NCI-H1694 treated with DMSO at 0.1 percent for 48 hours (cell line): Measurements from ENCODE around the gene UBAC2.

Experiments
- DNase-seq: peaks from one replicate; lab custom pipeline; 2025; lab: John Stamatoyannopoulos, UW

The UBAC2 gene

DNA sequence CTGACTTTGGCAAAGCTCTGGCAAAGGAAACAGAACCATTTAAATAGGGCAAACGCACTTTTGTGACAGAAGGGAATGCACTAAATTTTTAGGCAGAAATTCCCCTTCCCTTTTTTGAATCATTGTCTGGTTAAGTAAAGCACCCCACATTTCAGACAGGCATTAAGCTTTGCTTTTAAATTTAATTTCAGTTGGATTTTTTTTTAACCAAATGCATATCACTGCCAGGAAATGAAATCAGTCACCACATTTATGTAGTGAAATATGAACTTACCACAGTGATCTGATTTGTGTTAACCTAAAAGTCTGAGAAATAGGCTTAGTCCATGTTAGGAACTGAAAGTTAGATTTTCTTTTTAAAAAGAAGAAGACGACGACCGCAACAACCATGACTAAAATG, 95.7 kb downstream of the UBAC2 start:
- DNase-seq: no peak

DNA sequence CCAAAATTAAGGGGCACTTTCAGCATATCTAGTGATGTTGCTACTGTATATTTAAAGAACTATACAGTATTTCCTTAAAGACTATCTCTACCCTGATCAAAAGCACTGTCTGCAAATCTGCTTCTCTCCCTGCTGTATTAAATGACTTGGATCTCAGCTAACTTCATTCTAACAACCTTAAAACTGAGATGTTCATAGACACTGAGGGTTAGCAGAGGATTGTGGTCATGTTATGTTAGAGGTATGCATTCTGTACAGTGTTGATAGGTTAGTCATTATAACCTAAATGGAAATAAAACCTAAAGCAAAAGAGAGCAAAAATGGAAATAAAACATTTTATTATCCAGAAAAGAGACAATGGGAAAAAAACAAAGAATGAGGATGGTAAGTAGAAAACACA, 96.7 kb downstream of the UBAC2 start:
- DNase-seq: no peak

DNA sequence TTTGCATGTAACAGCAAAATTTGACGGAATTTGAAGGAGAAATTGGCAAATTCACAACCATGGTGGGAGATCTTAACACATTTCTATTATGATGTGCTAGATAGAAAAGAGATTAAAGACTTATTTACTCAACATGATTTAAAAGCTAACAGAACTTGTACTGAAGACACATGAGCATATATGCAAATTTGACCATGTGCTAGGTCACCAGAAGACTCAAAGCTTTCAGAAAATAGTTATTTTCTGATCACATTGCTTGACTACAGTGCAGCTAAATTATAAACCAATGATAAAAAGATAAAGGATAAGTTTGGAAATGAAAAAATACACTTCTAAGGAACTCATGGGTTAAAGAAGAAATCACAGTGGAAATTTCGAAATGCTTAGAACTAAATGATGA, 97.4 kb downstream of the UBAC2 start:
- DNase-seq: no peak

DNA sequence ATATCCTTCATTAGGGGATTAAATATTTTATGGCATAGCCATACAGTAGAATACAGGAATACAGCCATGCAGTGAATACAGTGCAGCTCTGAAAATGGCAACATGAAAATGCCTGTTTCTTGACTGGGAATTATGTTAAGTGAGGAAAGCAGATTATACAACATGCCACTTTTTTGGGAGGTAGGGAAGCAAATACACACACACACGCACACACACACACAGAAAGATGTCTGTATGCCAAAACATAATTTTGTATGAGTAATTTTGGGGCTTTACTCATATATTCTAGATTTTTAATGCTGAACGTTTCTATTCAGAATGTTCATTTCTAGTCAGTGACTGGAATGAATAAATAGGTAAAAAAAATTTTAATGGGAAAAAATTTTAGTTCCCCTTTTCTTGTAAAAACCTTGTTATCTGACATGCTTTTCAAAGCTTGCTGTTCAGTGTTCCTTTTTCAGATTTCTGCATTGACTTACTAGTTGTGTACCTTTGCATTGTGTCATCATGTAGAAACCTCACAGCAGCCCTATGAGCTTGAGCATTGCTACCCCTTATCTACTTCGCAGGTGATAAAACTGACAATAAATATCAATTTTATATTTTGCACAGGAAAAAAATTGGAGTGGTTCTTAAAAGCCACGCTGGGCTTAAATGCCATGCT, 98.7 kb downstream of the UBAC2 start:
- no peak for DNase-seq

DNA sequence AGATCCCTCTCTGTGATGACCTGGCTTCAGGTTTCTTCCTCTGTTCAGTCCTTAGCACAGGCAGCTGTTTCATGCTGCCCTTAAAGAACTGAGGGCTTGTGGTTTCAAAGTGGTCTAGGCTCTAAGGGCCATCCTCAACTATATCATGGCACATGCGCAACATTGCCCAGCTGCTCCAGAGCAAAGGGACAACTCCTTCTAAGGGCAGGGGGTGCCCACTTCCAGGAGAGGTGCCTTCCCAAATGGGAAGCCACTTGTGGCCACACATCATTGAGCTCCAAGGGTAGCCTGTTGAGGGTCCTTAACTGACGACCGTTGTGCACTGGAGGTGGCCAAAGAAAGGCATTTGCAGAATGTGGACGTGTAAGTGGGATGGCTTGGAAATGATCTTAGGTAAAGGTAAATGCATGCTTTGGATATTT, 99.3 kb downstream of the UBAC2 start:
- no peak for DNase-seq

DNA sequence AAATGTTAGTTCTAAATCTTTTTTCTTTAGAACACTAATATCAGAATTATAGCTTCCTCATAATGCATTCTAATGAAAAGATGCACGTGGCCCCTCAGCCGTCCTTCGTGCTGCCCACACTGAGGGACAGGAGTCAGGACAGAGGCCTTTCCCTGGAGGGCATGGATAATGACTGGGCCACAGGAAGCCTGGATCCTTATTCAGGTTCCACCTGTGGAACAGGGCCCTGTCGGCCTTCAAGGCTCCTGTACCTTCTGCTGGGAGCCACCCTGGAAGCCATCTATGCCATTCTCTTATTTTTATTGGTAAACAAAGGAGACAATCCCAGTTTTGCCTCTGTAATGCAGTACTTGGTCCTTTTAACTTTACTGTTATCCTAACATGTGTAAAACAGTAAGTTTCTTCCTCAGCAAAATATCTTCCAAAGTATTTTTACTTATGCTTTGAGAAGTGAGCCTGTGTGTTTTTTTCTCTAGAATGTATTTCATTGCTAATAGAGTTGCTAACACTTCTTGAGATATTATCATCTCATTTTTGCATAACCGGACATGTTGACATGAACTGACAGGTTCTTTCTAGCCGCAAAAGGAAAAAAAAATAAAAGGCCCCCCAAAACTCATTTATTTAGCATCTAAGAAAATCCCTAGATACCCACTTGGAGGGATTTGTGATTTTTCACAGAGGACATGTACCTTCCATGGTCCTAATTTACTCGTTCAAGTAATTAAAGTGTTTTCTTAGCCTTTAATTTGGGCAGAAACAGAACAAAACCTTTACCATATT, 100.6 kb downstream of the UBAC2 start:
- DNase-seq: no peak

DNA sequence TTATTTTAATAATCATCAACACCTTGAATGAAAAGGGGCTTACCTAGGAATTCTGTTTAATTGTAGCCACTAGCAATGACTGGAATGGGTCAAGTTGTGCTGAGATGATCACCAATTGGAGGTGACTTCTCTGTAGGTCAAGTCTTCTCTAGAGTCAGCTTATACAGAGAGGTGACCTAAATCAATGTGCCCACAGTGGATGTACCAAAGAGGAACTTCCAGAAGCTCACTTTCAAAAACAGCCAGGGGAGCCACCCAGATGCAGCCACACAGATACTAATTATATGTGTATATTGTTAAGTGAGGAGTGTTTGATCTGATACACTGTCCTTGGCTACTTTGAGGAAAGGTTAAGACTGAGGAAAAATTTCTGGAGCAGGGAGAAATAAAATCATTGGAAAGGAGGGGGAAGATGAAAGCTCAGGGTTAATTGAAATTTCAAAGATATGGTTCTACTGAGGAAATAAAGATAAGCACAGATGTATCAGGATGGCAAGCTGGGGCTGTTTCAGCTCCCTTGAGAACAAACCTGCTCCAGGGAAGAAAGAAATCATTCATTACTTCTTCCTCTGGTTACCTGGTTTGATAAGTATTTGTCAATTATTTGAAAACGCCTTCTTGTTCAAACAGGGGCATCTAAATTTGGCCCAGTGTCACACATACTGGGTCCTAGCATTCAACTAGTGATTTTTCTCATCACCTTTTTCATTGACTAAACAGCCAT, 101.4 kb downstream of the UBAC2 start:
- no peak for DNase-seq

DNA sequence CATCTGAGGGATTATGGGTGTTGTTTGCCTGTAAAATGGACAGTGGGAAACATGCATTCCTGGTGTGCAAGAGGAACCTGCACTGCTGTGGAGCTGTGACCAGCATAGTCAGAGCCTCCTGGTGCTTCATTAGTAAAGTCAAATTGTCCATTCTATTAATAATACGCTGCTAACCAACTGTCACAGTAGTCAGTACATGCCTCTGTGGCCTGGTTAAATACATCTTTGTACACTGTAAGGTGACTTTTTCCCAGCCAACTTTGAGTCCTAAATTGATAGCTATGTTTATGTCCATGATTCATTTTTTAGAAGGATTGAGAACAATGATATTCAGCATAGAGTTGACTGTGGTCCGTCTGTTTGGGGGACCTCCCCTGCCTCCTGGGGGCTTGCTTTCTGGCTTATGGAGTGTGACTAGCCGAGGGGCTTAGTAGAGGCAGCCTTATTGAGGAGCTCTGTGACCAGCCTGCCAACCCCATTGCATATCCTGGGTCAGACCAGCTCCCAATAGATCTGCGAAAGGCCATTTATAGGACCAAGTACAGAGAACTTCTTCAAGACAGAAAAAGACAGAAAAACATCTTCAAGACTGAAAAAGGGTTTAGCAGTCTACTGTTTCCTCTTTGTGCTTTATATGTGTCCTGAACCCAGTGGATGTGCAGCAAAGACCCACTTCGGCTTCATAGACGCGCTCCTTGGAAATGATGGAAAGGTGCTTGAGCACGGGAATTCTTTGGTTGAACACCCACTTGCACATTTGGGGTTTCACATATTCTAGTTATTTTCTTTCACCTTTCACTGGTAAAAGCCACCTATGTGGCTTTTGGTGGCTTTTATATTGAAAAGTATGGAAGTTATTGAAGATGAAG, 102.2 kb downstream of the UBAC2 start:
- no peak for DNase-seq

DNA sequence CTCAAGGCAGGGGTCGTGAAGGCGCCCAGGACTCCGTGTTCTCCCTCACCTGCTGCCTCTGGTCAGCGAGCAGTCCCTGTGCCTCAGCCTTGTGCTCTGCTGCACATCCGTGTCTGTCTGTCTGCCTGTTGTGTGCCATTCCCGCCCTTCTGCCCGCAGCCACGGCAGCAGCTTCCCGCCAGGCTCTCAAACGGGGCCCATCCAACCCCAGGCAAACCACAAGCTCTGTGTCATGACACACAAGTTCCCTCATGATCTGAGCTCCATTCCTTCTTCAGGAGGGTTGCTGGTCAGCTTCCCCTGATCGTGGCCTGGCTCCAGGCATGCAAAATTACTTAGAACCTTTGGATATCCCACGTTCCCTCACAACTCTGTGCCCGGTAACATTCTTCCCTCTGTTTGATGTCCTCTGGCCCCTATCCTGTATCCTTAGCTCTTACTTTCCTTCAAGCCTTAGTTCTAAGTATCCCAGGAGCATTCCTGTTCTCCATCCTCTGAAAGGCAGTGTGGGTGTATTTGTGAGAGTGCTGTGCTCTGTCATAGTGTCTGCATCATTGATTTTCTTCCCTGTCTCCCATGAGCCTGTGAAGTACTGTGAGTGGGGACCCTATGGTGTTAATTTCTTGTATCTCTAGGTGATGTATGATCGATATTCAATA, 103.3 kb downstream of the UBAC2 start:
- no peak for DNase-seq

DNA sequence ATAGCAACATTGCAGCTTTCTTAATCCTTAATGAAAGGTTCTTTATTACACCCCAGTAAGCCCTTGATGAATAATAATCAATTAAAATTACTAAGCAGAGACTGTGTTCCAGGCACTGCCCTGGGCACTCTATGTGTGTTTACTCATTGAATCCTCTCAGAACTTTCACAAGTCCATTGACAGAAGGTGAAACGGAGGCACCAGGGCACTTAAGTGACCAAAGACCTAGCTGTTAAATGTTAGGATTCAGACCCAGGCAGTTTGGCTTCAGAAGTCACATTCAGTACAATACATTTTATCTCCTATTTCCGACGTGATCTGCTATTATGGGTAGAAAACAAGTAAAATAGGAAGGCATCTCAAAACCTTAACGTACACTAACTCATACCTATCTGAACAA, 103.9 kb downstream of the UBAC2 start:
- no peak for DNase-seq

DNA sequence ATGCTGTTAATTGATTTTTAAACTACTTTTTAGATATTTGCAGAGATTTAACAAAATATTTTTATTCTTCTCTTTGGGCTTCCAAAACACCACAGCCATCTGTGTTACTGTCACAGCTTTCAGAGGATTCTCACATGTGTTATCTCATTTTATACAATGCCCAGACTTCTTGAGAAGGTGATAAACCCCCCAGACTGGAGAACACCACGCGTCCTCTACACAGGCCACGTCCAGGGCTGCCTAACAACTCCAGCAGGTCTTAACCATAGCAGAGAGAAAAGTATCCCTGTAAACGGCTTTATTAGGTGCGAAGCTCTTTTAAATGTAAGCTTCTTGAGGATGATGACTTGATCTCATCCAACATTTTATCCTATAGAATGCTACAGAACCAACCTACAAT, 104.5 kb downstream of the UBAC2 start:
- DNase-seq: no peak

DNA sequence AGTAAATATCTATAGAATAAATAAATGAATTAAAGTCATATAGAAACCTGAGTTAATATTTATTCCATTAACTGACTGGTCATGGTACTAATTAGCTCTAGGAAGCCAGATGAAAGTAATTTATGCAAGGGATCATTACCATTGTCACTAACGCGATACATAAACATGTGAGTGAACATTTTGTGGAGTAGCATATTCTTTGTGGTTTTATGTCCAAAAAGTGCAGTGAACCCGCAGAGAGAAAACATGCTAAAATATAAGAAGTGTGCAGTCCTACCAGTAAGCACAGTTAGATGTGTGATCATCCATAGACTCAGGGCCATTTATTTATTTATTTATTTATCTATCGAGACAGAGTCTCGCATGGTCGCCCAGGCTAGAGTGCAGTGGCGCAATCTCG, 104.9 kb downstream of the UBAC2 start:
- no peak for DNase-seq

DNA sequence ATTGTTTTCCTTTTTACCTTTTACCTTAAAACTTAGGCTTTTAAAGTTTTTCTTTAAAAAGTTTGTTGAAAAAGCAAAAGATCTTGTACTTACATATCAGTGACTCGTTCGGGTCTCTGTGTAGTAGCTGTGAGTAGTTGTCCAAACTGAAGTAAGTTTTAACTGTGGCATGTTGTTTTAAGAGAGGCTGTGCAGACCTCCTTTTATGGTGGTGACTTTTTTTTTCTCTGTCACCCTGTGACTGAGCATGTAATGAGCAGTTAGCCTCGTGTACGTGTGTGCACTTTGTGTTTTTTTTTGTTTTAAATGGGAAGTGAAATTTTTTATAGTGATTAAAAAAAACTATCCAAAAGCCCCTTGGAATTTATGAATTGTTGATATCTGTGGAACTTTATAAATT, 106.6 kb downstream of the UBAC2 start, which contains the start of gene GPR183:
Gene GPR183, minus strand, starts transcription at position 153 of the 400 bp plus-strand sequence. CDS start 11,254 bp downstream, outside the sequence.
- DNase-seq: no peak

DNA sequence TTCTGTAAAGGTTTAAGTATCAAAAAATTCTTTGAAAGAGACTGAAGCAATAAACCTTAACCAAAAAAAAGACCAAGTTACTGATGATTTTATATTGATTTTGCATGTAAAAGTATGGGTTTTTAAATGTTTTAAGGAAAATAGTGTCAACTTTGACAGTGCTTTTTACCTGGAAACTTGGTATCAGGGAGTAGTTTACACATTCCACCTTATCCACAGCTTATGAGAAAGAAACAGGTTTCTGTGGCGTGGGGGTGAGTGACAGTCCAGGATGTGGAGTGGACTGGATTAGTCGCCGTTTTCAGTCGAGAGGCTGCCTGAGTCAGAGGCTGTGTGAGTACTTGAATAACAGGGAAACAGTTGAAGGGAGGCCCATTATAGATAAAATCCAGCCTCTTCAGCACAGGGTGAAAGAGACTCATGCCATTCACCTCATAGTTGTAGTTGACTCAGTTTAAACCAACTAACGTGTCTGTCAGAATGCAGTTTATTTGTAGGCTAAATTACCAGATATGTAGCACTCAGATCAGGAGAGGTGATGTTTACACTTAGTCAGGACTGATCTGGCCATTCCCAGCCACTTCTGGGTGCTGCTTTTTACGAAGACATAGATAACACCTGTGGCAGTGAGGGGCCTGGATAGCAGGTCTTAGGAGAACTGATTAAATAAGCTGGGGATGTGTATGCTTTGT, 107.1 kb downstream of the UBAC2 start:
- DNase-seq: no peak

DNA sequence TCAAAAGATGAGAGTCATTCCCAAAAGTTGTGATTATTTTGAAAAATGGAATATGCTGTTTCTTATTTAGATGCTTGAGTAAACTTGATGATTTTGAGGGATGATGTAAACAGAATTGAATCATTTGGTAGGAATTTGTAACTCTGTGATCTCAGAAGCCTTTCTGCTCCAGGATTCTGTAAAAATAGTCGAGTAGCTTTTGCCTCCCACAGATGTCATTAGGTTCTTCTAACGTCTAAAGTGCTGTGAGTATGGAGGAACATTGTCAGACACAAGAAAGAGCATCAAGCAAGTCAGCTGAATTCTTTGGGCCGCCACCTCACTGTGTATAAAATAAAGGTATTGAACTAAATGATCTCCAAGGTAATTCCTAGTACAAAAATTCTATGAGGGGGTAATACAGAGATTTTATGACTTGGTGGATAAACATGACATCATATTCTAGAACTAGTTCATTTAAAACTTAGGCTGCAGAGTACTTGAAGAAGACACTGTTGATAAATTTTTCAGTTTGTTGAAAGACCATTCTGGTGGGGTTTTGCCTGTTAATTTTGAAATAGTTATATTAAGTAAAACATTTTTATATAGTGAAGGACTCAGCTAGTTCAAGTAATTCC, 107.9 kb downstream of the UBAC2 start:
- DNase-seq: no peak

DNA sequence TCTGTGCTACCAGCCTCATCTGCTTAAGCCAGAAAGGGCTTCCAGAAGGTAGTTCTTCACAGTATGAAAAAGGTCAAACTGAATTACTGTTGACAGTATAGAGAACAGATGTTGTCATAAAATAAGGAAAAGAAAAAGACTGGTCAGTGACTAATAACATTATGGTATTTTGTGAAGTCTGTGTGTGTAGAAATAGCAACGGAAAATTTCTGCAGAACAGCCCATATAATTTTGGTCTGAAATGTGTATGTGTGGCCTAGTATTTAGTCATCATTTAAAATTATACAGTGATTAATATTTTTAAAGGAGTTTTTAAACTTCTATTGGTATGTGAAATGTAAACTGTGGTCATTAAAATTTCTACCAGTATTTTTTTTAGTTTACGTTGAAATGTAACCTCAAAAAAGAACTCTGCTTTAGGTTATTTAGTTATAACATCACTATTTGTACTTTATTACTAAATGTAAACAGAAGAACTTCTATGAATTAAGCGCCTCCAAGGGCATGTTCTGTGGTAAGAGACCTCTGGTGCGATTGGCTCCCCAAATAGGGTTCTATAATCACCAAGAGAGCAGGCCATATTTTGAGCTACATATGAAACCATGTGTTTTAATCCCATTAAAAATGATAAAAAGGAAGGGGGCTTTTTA, 109.9 kb downstream of the UBAC2 start:
- no peak for DNase-seq

DNA sequence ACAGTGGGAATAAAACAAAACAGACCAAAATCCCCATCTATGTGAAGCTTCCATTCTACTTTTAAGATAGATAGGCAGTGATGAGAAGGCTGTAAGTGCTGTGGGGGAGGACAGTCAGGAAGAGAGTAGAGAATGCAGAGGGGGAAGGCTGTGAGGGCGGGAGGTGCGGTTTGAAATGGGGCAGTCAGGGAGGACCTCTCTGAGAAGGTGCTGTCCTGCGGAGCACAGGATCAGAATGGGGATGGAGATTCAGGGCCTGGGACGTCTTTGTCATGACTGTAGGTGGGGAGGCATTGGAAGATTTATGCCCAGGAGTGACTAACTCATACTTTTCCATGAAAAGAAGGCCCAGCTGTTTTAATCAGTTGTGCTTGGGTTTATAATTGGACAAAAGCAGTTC, 110.5 kb downstream of the UBAC2 start:
- no peak for DNase-seq

DNA sequence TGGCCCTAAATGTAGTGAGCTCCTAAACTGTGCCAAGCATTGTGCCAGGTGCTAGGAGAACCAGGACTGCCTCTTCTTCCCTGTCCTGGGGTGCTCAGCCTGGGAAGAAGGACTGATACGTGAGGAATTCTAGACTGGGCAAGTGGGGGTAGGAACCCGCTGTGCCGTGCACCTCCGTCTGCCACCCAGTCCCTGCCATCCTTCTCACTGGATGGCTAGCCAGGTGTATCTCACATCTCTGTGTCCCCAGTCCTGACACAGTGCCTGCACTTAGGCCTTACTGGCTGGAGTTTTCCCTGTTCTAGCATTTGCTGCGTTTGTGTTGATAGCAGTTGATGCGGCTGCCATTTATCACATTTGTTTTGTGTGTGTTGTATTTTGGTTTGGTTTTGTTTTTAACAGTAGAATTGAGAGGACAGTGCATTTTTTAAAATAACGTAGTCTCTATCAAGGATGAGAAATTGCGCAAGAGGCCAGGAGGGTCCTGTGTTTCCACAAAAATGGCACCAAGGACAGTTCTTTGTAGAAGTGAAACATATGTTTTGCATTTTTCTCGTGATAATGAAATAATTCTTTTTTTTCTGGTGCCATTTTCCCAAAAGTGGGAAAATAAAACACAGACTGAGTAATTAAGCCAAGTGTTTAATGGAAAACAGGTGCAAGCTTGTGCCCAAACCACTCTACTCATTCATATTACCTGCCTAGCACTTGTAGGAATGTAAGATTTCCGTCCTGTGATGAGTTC, 111.3 kb downstream of the UBAC2 start:
- DNase-seq: no peak

DNA sequence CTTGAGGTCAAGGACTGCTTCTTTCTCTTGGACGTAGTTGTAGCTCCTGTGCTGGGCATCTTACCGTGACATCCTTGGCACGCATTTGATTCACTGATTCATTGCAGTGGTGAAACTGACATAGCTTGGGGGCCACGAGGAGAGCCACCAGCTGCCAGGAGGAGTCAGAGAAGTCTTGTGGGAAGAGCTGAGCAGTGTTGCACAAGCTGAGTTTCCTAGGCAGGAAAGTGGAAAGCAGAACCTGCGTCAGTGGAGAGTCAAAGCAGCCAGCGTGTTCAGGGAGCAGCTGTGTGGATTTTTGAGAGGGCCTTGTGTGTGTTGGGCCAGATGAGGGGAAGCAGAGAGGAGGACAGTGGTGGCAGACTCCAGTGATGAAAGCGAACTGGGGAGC, 111.8 kb downstream of the UBAC2 start:
- no peak for DNase-seq
